Measurements from ENCODE around the gene WRAP53.

Gene WRAP53

DNA sequence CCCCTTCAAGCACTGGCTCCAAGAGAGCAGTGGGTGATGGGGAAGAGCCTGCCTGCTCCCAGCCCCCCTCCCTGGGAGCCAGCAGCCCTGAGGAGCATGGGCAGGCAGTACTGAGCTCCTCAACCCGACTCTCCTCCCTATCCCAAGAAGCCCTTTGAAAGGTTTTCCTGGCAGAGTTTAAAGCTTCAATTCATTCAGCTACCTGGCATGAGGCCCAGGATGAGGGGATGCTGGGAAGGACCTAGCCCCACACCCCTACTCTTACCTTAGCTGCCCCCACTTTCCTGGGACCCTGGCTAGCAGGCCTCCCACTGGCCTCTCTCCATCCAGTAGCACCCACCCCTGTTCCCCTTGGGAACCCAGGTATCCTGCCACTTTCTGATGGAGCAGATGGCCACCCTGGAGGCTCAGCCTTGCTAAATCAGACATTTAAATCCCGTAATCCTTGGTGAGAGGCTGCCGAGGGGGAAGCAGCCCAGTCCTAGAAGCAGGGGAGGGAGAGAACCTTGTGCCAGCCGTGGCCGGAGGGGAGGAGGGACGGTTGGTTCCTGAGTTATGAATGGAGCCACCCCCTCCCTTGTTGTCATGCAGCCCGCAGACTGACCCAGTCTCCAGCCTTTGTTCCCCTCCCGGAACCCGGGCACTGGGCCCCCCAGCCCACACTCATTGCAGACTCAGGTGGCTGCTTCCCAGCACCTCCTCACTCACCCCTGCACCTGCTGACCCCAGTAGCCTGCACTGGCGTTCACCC lies 20.4 kb upstream of the WRAP53 start:
- no peak for TF ChIP-seq CTCF (conservative IDR thresholded peaks at IDR 0.05)
- no peak for TF ChIP-seq ZFX (IDR thresholded peaks at IDR 0.05)
- no peak overlapping the region for H3K27ac ChIP-seq

DNA sequence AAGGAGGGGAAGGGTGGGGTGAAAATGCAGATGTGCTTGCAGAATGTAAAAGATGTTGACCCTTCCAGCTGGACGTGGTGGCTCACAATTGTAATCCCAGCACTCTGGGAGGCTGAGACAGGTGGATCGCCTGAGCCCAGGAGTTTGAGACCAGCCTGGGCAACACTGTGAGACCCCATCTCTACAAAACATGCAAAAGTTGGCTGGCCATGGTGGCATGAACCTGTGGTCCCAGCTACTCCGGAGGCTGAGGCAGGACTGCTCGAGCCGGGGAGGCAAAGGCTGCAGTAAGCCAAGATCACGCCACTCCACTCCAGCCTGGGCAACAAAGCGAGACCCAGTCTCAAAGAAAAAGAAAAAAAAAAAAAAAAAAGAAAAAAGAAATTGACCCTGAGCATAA lies 19.8 kb upstream of the WRAP53 start:
- TF ChIP-seq CTCF (conservative IDR thresholded peaks at IDR 0.05), result no peak
- TF ChIP-seq ZFX (IDR thresholded peaks at IDR 0.05), result no peak
- no peak overlapping the region for H3K27ac ChIP-seq

- TF ChIP-seq CTCF (conservative IDR thresholded peaks at IDR 0.05) (no peak; the same call in 1 of the 2 replicates), ZFX (IDR thresholded peaks at IDR 0.05) (no peak)
Measured at GRCh38 chr17:7673239-7673638, 15.0 kb upstream of the WRAP53 start.

GRCh38 chr17:7674934-7675333 lies 13.3 kb upstream of the WRAP53 start:
- no peak overlapping the region for H3K27ac ChIP-seq
- TF ChIP-seq CTCF (conservative IDR thresholded peaks at IDR 0.05) (no peak), ZFX (IDR thresholded peaks at IDR 0.05) (no peak)

More at GRCh38 chr17:7673239-7673638, 15.0 kb upstream of the WRAP53 start:
- H3K27ac ChIP-seq, result no peak overlapping the region

GRCh38 chr17:7676533-7676932 lies 11.7 kb upstream of the WRAP53 start:
- no peak for TF ChIP-seq ZFX (IDR thresholded peaks at IDR 0.05)
- no peak for TF ChIP-seq CTCF (conservative IDR thresholded peaks at IDR 0.05)
- H3K27ac ChIP-seq, result no peak overlapping the region

DNA sequence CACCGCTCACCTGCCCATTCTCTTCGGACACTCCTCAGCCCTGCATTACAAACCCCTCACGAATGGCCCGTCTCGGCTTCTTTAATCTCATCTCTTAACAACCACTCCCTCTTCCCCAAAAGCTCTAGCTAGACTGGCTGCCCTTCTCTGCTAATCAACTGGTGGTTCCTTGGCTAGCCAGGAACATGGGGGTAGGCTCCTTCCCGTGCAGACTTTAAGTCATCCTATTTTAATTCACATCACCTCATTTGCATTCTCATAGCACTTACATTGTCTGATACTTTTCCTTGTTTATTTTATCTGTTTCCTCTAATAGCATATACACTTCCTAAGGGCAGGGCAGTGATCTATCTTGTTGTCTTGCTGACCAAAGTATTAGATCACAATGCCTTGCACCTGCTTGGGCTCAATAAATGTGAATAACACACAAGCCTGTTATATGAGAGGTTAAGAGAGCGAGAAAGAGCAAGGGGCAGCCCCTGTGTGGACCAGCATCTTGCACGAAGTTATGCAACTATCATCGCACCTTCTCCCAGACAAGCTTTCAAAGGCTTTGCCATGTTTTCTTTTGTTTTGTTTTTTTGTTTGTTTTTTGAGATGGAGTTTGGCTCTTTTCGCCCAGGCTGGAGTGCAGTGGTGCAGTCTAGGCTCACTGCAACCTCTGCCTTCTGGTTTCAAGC lies 10.7 kb upstream of the WRAP53 start:
- H3K27ac ChIP-seq, result no peak overlapping the region
- TF ChIP-seq ZFX (IDR thresholded peaks at IDR 0.05) (no peak), CTCF (conservative IDR thresholded peaks at IDR 0.05) (no peak)

- H3K27ac ChIP-seq, result peak overlapping the region; percentile 98
- TF ChIP-seq CTCF (conservative IDR thresholded peaks at IDR 0.05) (no peak), ZFX (IDR thresholded peaks at IDR 0.05) (no peak)
Measured at GRCh38 chr17:7684851-7685532, 3.3 kb upstream of the WRAP53 start.

Measured in C4-2B (cell line).